H9 (cell line): ENCODE measurements around the gene CACNA1G. TPM values are rescaled to one million over a fixed set of nuclear protein-coding genes. Genes with fewer than 3 reads are reported as not detected.

ENCODE experiments used
- DNase-seq: peaks from one replicate; pipeline ENCODE4 v3.0.0-alpha.2; 2017
- H2AFZ ChIP-seq: one replicate; pipeline ENCODE4 v1.6.1; 2013; ENCODE audit warnings: mild to moderate bottlenecking, low read length, control low read depth, moderate library complexity
- H2AK5ac ChIP-seq: 2 replicates; pipeline ENCODE4 v1.6.1; 2013; ENCODE audit warnings: low read length, control low read depth, mixed read lengths; ENCODE audit not compliant: insufficient read length
- H2BK120ac ChIP-seq: one replicate; pipeline ENCODE4 v1.6.1; 2013; ENCODE audit warnings: low read depth, mild to moderate bottlenecking, low read length, control low read depth, inconsistent platforms; ENCODE audit not compliant: poor library complexity, severe bottlenecking
- H2BK12ac ChIP-seq: 2 replicates; pipeline ENCODE4 v1.6.1; 2013; ENCODE audit warnings: low read length, control low read depth, mixed read lengths, low read depth; ENCODE audit not compliant: insufficient read length
- H2BK15ac ChIP-seq: 2 replicates; pipeline ENCODE4 v1.6.1; 2013; ENCODE audit warnings: low read depth, low read length, control low read depth
- H2BK20ac ChIP-seq: one replicate; pipeline ENCODE4 v1.6.1; 2013; ENCODE audit warnings: low read depth, mild to moderate bottlenecking, low read length, control low read depth, inconsistent platforms; ENCODE audit not compliant: poor library complexity, severe bottlenecking
- H2BK5ac ChIP-seq: 2 replicates; pipeline ENCODE4 v1.6.1; 2013; ENCODE audit warnings: low read length, control low read depth, mixed read lengths; ENCODE audit not compliant: insufficient read length
- H3K14ac ChIP-seq: 2 replicates; pipeline ENCODE4 v1.6.1; 2013; ENCODE audit warnings: low read length, control low read depth; ENCODE audit not compliant: insufficient read depth
- H3K18ac ChIP-seq: 2 replicates; pipeline ENCODE4 v1.6.1; 2013; ENCODE audit warnings: low read depth, mild to moderate bottlenecking, mixed read lengths, low read length, control low read depth; ENCODE audit not compliant: insufficient read length
- H3K23ac ChIP-seq: 2 replicates; pipeline ENCODE4 v1.6.1; 2013; ENCODE audit warnings: low read length, control low read depth, mixed read lengths, low read depth; ENCODE audit not compliant: insufficient read length
- H3K23me2 ChIP-seq: 2 replicates; pipeline ENCODE4 v1.6.1; 2013; ENCODE audit warnings: low read depth, mild to moderate bottlenecking, mixed read lengths, low read length, control low read depth; ENCODE audit not compliant: insufficient read length, poor library complexity, severe bottlenecking
- H3K27ac ChIP-seq: 2 replicates; pipeline ENCODE4 v1.5.1; 2013; ENCODE audit warnings: low read length, control low read depth, mixed read lengths, low read depth; ENCODE audit not compliant: insufficient read length
- H3K27me3 ChIP-seq: 2 replicates; pipeline ENCODE4 v1.6.1; 2013; ENCODE audit warnings: low read length, control low read depth, inconsistent platforms; ENCODE audit not compliant: insufficient read depth
- H3K4ac ChIP-seq: 2 replicates; pipeline ENCODE4 v1.6.1; 2013; ENCODE audit warnings: low read depth, mild to moderate bottlenecking, control low read depth, inconsistent platforms, low read length, moderate library complexity
- H3K4me1 ChIP-seq: 2 replicates; pipeline ENCODE4 v1.6.1; 2013; ENCODE audit warnings: low read length, control low read depth, inconsistent platforms; ENCODE audit not compliant: insufficient read depth
- H3K4me2 ChIP-seq: 2 replicates; pipeline ENCODE4 v1.6.1; 2013; ENCODE audit warnings: low read length, control low read depth, mixed read lengths; ENCODE audit not compliant: insufficient read length, insufficient read depth
- H3K56ac ChIP-seq: 2 replicates; pipeline ENCODE4 v1.6.1; 2013; ENCODE audit warnings: low read depth, mild to moderate bottlenecking, mixed read lengths, low read length, control low read depth; ENCODE audit not compliant: insufficient read length
- H3K79me1 ChIP-seq: 2 replicates; pipeline ENCODE4 v1.6.1; 2013; ENCODE audit warnings: low read depth, mild to moderate bottlenecking, moderate library complexity, low read length, control low read depth, inconsistent platforms; ENCODE audit not compliant: insufficient read depth, poor library complexity, severe bottlenecking
- H3K79me2 ChIP-seq: 2 replicates; pipeline ENCODE4 v1.6.1; 2013; ENCODE audit warnings: low read length, control low read depth, inconsistent platforms; ENCODE audit not compliant: insufficient read depth
- H3K9ac ChIP-seq: 2 replicates; pipeline ENCODE4 v1.6.1; 2013; ENCODE audit warnings: low read length, control low read depth, mixed read lengths; ENCODE audit not compliant: insufficient read length; ENCODE audit errors: extremely low read depth
- H3K9me3 ChIP-seq: one replicate; pipeline ENCODE4 v1.6.1; 2013; ENCODE audit warnings: low read depth, low read length, inconsistent platforms; ENCODE audit not compliant: control insufficient read depth
- H3T11ph ChIP-seq: one replicate; pipeline ENCODE4 v1.6.1; 2013; ENCODE audit warnings: mild to moderate bottlenecking, low read length, control low read depth, inconsistent platforms
- H4K20me1 ChIP-seq: one replicate; pipeline ENCODE4 v1.6.1; 2013; ENCODE audit not compliant: control insufficient read depth, insufficient read length, insufficient read depth
- H4K5ac ChIP-seq: 2 replicates; pipeline ENCODE4 v1.6.1; 2013; ENCODE audit warnings: low read depth, mild to moderate bottlenecking, mixed read lengths, low read length, control low read depth; ENCODE audit not compliant: insufficient read length
- H4K8ac ChIP-seq: replicated peaks from 2 replicates; pipeline ENCODE4 v1.6.1; 2013; ENCODE audit warnings: low read length, control low read depth, mixed read lengths, low read depth; ENCODE audit not compliant: insufficient read length
- H4K91ac ChIP-seq: 2 replicates; pipeline ENCODE4 v1.6.1; 2013; ENCODE audit warnings: low read depth, mild to moderate bottlenecking, moderate library complexity, mixed read lengths, low read length, control low read depth; ENCODE audit not compliant: insufficient read length
- H3K27ac Mint-ChIP-seq, 3 experiments: 2 replicates in 2 of 3; 3 replicates in 1 of 3; pipeline ENCODE4 v1.8.0; 2020 to 2021; ENCODE audit warnings: mixed read lengths in 3 of 3, mild to moderate bottlenecking in 1 of 3, moderate library complexity in 1 of 3
- H3K27me3 Mint-ChIP-seq: 2 replicates; pipeline ENCODE4 v1.8.0; 2021; ENCODE audit warnings: low read depth, mild to moderate bottlenecking, moderate library complexity, mixed read lengths
- H3K36me3 Mint-ChIP-seq, 3 experiments: 2 replicates in 2 of 3; 3 replicates in 1 of 3; pipeline ENCODE4 v1.8.0; 2020 to 2021; ENCODE audit warnings: low read depth in 3 of 3, mixed read lengths in 3 of 3; ENCODE audit not compliant: insufficient read depth in 1 of 3
- H3K4me1 Mint-ChIP-seq, 2 experiments: 2 replicates each; pipeline ENCODE4 v1.8.0; 2020; ENCODE audit warnings: mixed read lengths in 2 of 2
- H3K4me3 Mint-ChIP-seq, 2 experiments: 2 replicates in 1 of 2; 3 replicates in 1 of 2; pipeline ENCODE4 v1.8.0; 2020 to 2021; ENCODE audit warnings: mild to moderate bottlenecking in 2 of 2, mixed read lengths in 2 of 2, moderate library complexity in 1 of 2
- H3K9me3 Mint-ChIP-seq, 2 experiments: 2 replicates in 1 of 2; 3 replicates in 1 of 2; pipeline ENCODE4 v1.8.0; 2020; ENCODE audit warnings: mild to moderate bottlenecking in 2 of 2, mixed read lengths in 2 of 2, moderate library complexity in 1 of 2
- CTCF ChIP-seq: fragments of 200-600 bp; sonication (generic); conservative IDR thresholded peaks from 3 replicates; pipeline ENCODE4 v1.8.0; 2021; ENCODE audit warnings: antibody characterized with exemption, mild to moderate bottlenecking
- WGBS: extraction: QIAGEN DNeasy Blood & Tissue Kit; methylation state at CpG from one replicate; pipeline ENCODE4 v1.1.7; 2013; ENCODE audit warnings: missing lambda C conversion rate, low lambda C conversion rate, mixed read lengths; ENCODE audit not compliant: insufficient read length; ENCODE audit errors: extremely low coverage; 5-methylcytosine and 5-hydroxymethylcytosine counted together
- total RNA-seq: library from RNA; stranded (reverse); gene quantifications from 2 replicates; pipeline ENCODE4 v1.2.1, GENCODE V29; 2021

CACNA1G gene
- total RNA-seq, 1 experiment from 2014 or later: 1.5 TPM

DNA sequence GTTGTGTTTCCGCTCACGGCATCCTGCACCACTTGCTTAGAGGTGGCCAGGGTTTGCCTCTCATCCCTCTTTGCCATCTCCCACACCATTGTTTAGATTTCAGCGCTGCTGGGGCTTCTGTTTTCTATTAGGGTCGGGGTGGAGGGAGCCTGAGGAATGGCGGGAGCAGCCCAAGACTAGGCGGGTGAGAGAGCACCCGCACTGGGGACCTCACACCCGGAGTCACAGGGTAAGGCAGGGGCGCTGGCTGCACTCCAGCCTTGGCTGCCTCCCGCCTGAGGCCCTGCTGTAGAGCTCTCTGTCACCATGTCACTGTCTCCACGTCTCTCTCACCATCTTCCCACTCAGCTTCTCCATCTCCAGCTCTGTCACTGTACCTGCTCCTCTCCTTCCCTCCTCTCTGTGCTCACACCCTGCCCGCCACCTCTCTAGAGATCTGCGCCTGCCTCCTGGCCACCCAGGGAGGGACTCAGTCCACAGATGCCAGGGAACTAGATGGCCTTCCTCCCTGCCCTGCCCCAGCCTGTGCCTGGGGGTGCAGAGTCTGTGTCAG lies 41.4 kb downstream of the CACNA1G start:
- no peak overlapping the region for H4K8ac ChIP-seq
- Mint-ChIP-seq H3K4me1 (peaks cover 7 to 38% of the 10 kb centered on the region in 2 experiments), H3K27ac (peak overlapping the region in 1 of 3 experiments; percentile 19; a peak in 1 of 7 replicates), H3K4me3 (no peak overlapping the region), H3K27me3 (peaks cover 3% of the 10 kb centered on the region), H3K36me3 (peaks cover 0 to 2% (median 0%) of the 10 kb centered on the region in 3 experiments; a peak in 1 of 7 replicates), H3K9me3 (no peaks in the 10 kb centered on the region)
- H2BK12ac ChIP-seq: no peak overlapping the region
- H3K9ac ChIP-seq: no peak overlapping the region
- no peaks in the 10 kb centered on the region for H3K27me3 ChIP-seq
- no peak overlapping the region for H4K5ac ChIP-seq
- no peak overlapping the region for H3K23ac ChIP-seq
- H2BK120ac ChIP-seq: no peak overlapping the region
- H3K4me2 ChIP-seq: no peak overlapping the region
- H3T11ph ChIP-seq: no peak overlapping the region
- H4K20me1 ChIP-seq: no peaks in the 10 kb centered on the region
- no peak overlapping the region for H3K4ac ChIP-seq
- H3K4me1 ChIP-seq: no peaks in the 10 kb centered on the region
- no peak overlapping the region for H2BK5ac ChIP-seq
- no peaks in the 10 kb centered on the region for H3K9me3 ChIP-seq
- no peak overlapping the region for H3K27ac ChIP-seq
- H2AK5ac ChIP-seq: no peak overlapping the region
- H2BK15ac ChIP-seq: no peak overlapping the region
- no peak overlapping the region for H2AFZ ChIP-seq
- no peak overlapping the region for H4K91ac ChIP-seq
- no peak overlapping the region for H3K18ac ChIP-seq
- DNase-seq: no peak
- no peaks in the 10 kb centered on the region for H3K23me2 ChIP-seq
- H3K79me2 ChIP-seq: no peaks in the 10 kb centered on the region
- no peak for TF ChIP-seq CTCF
- no CpG with 5 or more reads among the region's 13 CpGs for WGBS
- H2BK20ac ChIP-seq: no peak overlapping the region
- H3K14ac ChIP-seq: no peak overlapping the region
- H3K56ac ChIP-seq: no peak overlapping the region
- no peaks in the 10 kb centered on the region for H3K79me1 ChIP-seq
